Smooth muscle cell of trachea (primary cell): Measurements from ENCODE around the gene GET4. TPM values are rescaled to one million over a fixed set of nuclear protein-coding genes. Genes with fewer than 3 reads are reported as not detected.

ENCODE experiments used
- total RNA-seq: library from RNA; depleted of rRNA; stranded (reverse); fragments of >200 nt; gene quantifications from 2 replicates; pipeline ENCODE4 v1.2.1, GENCODE V29; 2014

GET4 gene
- total RNA-seq, result 27.8 and 28.0 TPM in 2 replicates

GRCh38 chr7:876077-876971 is at the start of gene GET4:
Gene GET4 (plus strand): TSS chr7:876554. CDS start chr7:876646, 92 bp downstream.

GRCh38 chr7:832167-832967 is 44.0 kb upstream of the GET4 start, which contains the start of gene SUN1:
Gene SUN1 (plus strand): TSS chr7:832476. CDS start chr7:832525, 49 bp downstream.

Other genes starting within 250 kb of the GET4 start
- gene DNAAF5, start 149.9 kb upstream of the GET4 start, total RNA-seq, result 20.2 and 23.2 TPM in 2 replicates
- 9.2 and 17.4 TPM in 2 replicates for gene PRKAR1B, start 149.3 kb upstream of the GET4 start, total RNA-seq
- gene SUN1, start 44.1 kb upstream of the GET4 start, total RNA-seq, result 162 and 259 TPM in 2 replicates
- gene ADAP1, start 78.1 kb downstream of the GET4 start, total RNA-seq, result 0.44 and 2.6 TPM in 2 replicates
- gene COX19, start 99.0 kb downstream of the GET4 start, total RNA-seq, result 9.0 and 12.1 TPM in 2 replicates
- gene CYP2W1, start 106.6 kb downstream of the GET4 start, total RNA-seq, result not detected in 2 replicates
- gene GPR146, start 168.0 kb downstream of the GET4 start, total RNA-seq, result 1.2 and 5.0 TPM in 2 replicates
- gene GPER1, start 211.6 kb downstream of the GET4 start, total RNA-seq, result 4.5 and 4.9 TPM in 2 replicates